GF-D8 (cell line): ENCODE results near the gene APOL6.

Source experiments
- DNase-seq: peaks from one replicate; lab custom pipeline; 2025; lab: John Stamatoyannopoulos, UW

APOL6 gene

GRCh38 chr22:35648066-35649025 is at the start of gene APOL6:
Gene APOL6, plus strand, starts transcription at chr22:35648446. Its CDS starts 7,980 bp downstream, at chr22:35656426.
- peak; percentile 79 for DNase-seq

- no peak for DNase-seq
Measured at GRCh38 chr22:35599364-35599763, 48.9 kb upstream of the APOL6 start.

- DNase-seq = no peak
Measured at GRCh38 chr22:35600476-35600875, 47.8 kb upstream of the APOL6 start.

- DNase-seq = no peak
Measured at GRCh38 chr22:35601013-35601580, 47.1 kb upstream of the APOL6 start.

- DNase-seq = peak; percentile 25
Measured at GRCh38 chr22:35601743-35602615, 46.3 kb upstream of the APOL6 start.

- DNase-seq = peak; percentile 44
Measured at GRCh38 chr22:35604621-35605368, 43.5 kb upstream of the APOL6 start.

- DNase-seq = no peak
Measured at GRCh38 chr22:35605369-35605680, 42.9 kb upstream of the APOL6 start.

- no peak for DNase-seq
Measured at GRCh38 chr22:35605851-35606481, 42.3 kb upstream of the APOL6 start.

GRCh38 chr22:35606916-35607315 is 41.3 kb upstream of the APOL6 start:
- no peak for DNase-seq

- DNase-seq = no peak
Measured at GRCh38 chr22:35608088-35608487, 40.2 kb upstream of the APOL6 start.

GRCh38 chr22:35609261-35609660 is 39.0 kb upstream of the APOL6 start:
- no peak for DNase-seq

GRCh38 chr22:35609761-35610160 is 38.5 kb upstream of the APOL6 start:
- DNase-seq = no peak

- DNase-seq = no peak
Measured at GRCh38 chr22:35610741-35611140, 37.5 kb upstream of the APOL6 start.

GRCh38 chr22:35611200-35611890 is 36.9 kb upstream of the APOL6 start:
- no peak for DNase-seq

- peak; percentile 67 for DNase-seq
Measured at GRCh38 chr22:35611891-35612576, 36.2 kb upstream of the APOL6 start.

GRCh38 chr22:35612903-35613302 is 35.3 kb upstream of the APOL6 start:
- DNase-seq = no peak

GRCh38 chr22:35614404-35614803 is 33.8 kb upstream of the APOL6 start:
- DNase-seq = no peak

GRCh38 chr22:35615156-35615555 is 33.1 kb upstream of the APOL6 start:
- no peak for DNase-seq

- no peak for DNase-seq
Measured at GRCh38 chr22:35616043-35616442, 32.2 kb upstream of the APOL6 start.

- no peak for DNase-seq
Measured at GRCh38 chr22:35617137-35617755, 31.0 kb upstream of the APOL6 start, which contains the start of gene MB. Gene MB, minus strand, starts transcription at chr22:35617329. Its CDS starts 72 bp downstream, at chr22:35617257.
